ENCODE results near the gene BLTP2. TPM values are rescaled to one million over a fixed set of nuclear protein-coding genes. Genes with fewer than 3 reads are reported as not detected.

Gene BLTP2
- total and polyA plus RNA-seq, 2 of the 13 experiments (the other 11 are each of a cell fraction or from before 2014, with no cell fraction given) = 66.7 to 80.9 TPM

GRCh38 chr17:28598799-28599310, 46.1 kb downstream of the BLTP2 start, which contains the start of gene SPAG5 (continued):
- TF ChIP-seq SKIL (CRISPR knock-in tag; IDR thresholded peaks at IDR 0.05; ENCODE audit: borderline replicate concordance) (0 out of 2 replicates have a peak, but pooled peaks have one; percentile 36), ZBTB25 (CRISPR knock-in tag; IDR thresholded peaks at IDR 0.05) (peak; percentile 63; the same call in 1 of the 2 replicates), TCF12 (IDR thresholded peaks at IDR 0.05) (no peak), TCF12 (CRISPR knock-in tag; IDR thresholded peaks at IDR 0.05) (peak; percentile 68; the same call in 1 of the 2 replicates), ZNF317 (CRISPR knock-in tag; IDR thresholded peaks at IDR 0.05) (peak; percentile 65; the same call in 1 of the 2 replicates), TBX2 (CRISPR knock-in tag; IDR thresholded peaks at IDR 0.05; ENCODE audit: borderline replicate concordance) (peak; percentile 57), ZNF333 (CRISPR knock-in tag; IDR thresholded peaks at IDR 0.05; ENCODE audit: borderline replicate concordance) (peak; percentile 76; the same call in 1 of the 2 replicates), ZGPAT (CRISPR knock-in tag; IDR thresholded peaks at IDR 0.05) (peak; percentile 50; the same call in 1 of the 2 replicates), HNRNPLL (IDR thresholded peaks at IDR 0.05; ENCODE audit: low read depth, low read length, poor library complexity, severe bottlenecking) (peak; percentile 87), NFYB (CRISPR knock-in tag; IDR thresholded peaks at IDR 0.05) (peak; percentile 85), ARNT (IDR thresholded peaks at IDR 0.05) (no peak), SKI (IDR thresholded peaks at IDR 0.05; ENCODE audit: partially characterized antibody) (peak; percentile 61), PHF20 (CRISPR knock-in tag; IDR thresholded peaks at IDR 0.05) (no peak), AKAP8 (CRISPR knock-in tag; IDR thresholded peaks at IDR 0.05) (peak; percentile 56; the same call in 1 of the 2 replicates), GATA4 (IDR thresholded peaks at IDR 0.05; ENCODE audit: borderline replicate concordance, low read depth) (0 out of 2 replicates have a peak, but pooled peaks have one; percentile 13), ETV6 (CRISPR knock-in tag; conservative IDR thresholded peaks at IDR 0.05) (no peak), HOMEZ (CRISPR knock-in tag; IDR thresholded peaks at IDR 0.05; ENCODE audit: low read depth) (no peak), POLR2G (IDR thresholded peaks at IDR 0.05; ENCODE audit: low read depth, low read length) (peak; percentile 84), ZBTB7A (CRISPR knock-in tag; IDR thresholded peaks at IDR 0.05) (no peak), ZNF124 (CRISPR knock-in tag; IDR thresholded peaks at IDR 0.05) (no peak), ELK4 (CRISPR knock-in tag; IDR thresholded peaks at IDR 0.05; ENCODE audit: borderline replicate concordance) (no peak), ZNF547 (CRISPR knock-in tag; IDR thresholded peaks at IDR 0.05) (peak; percentile 6; the same call in 1 of the 2 replicates), ZMYM2 (CRISPR knock-in tag; IDR thresholded peaks at IDR 0.05) (0 out of 2 replicates have a peak, but pooled peaks have one; percentile 61), ZNF263 (CRISPR knock-in tag; IDR thresholded peaks at IDR 0.05) (peak; percentile 92), ZNF205 (CRISPR knock-in tag; IDR thresholded peaks at IDR 0.05) (no peak)
